Heart left ventricle (tissue), 16 donors: ENCODE measurements around the gene MCM7. TPM values are rescaled to one million over a fixed set of nuclear protein-coding genes. Genes with fewer than 3 reads are reported as not detected.

Experiments
- ATAC-seq, 4 donors: fragments of 200-7000 bp; cut with Tn5 transposase; one replicate each; pipeline ENCODE4 v1.9.1; 2020 to 2022; ENCODE audit warnings: moderate library complexity in 4 of 4, mild to moderate bottlenecking in 3 of 4, moderate number of reproducible peaks in 1 of 4
- DNase-seq, 5 donors: peaks; one replicate each; pipeline ENCODE4 v3.0.0-alpha.2; 2020
- H3K27ac ChIP-seq, 12 donors: fragments of 200-600 bp; sonication (generic) in 4 of 12; one replicate each; pipeline versions ENCODE4 v1.5.0 to v1.8.0; 2016 to 2022; ENCODE audit warnings: mild to moderate bottlenecking in 2 of 12
- H3K27me3 ChIP-seq, 9 donors: fragments of 200-600 bp; sonication (generic) in 2 of 9; one replicate each; pipeline versions ENCODE4 v1.5.1 to v1.8.0; 2016 to 2022; ENCODE audit warnings: mild to moderate bottlenecking in 3 of 9
- H3K36me3 ChIP-seq, 9 donors: fragments of 200-600 bp; sonication (generic) in 2 of 9; one replicate each; pipeline versions ENCODE4 v1.5.0 to v1.8.0; 2018 to 2022; ENCODE audit warnings: mild to moderate bottlenecking in 2 of 9
- H3K4me1 ChIP-seq, 12 donors: fragments of 200-600 bp; sonication (generic) in 4 of 12; one replicate each; pipeline versions ENCODE4 v1.5.0 to v1.8.0; 2016 to 2022; ENCODE audit warnings: mild to moderate bottlenecking in 3 of 12
- H3K4me3 ChIP-seq, 12 donors: fragments of 200-600 bp; sonication (generic) in 4 of 12; one replicate each; pipeline versions ENCODE4 v1.5.0 to v1.8.0; 2017 to 2022; ENCODE audit warnings: mild to moderate bottlenecking in 9 of 12, moderate library complexity in 4 of 12
- H3K9me3 ChIP-seq, 12 donors: fragments of 200-600 bp; sonication (generic) in 4 of 12; one replicate each; pipeline versions ENCODE4 v1.5.0 to v1.8.0; 2016 to 2022; ENCODE audit warnings: mild to moderate bottlenecking in 1 of 12
- POLR2A ChIP-seq, 2 donors: fragments of 450-650 bp; IDR thresholded peaks; one replicate each; pipeline ENCODE4 v1.6.1; 2017; ENCODE audit warnings: antibody characterized with exemption in 2 of 2, mild to moderate bottlenecking in 2 of 2, moderate library complexity in 2 of 2
- WGBS, 4 donors: extraction: QIAGEN DNeasy Blood & Tissue Kit in 2 of 4; methylation state at CpG; one replicate each; pipeline versions ENCODE4 v1.1.5 to v1.1.7; 2013 to 2018; 5-methylcytosine and 5-hydroxymethylcytosine counted together
- intact Hi-C, 10 donors: fragments of 100-400 bp; cut with DNase I; formaldehyde crosslinking; loops; one replicate each; pipeline versions ENCODE4 v1.11.1 to v1.14.2; 2022
- polyA plus RNA-seq, 2 donors: library from polyadenylated mRNA; stranded (reverse); fragments of 200-250 nt; gene quantifications; one replicate each; pipeline ENCODE4 v1.2.3, GENCODE V29; 2013
- total RNA-seq, 9 donors: library from RNA; depleted of rRNA in 2 of 9; stranded (reverse); fragments of >200 nt in 2 of 9; fragmentation: NEBNext Ultra II Directional in 3 of 9; extraction: Animal tissue kit (Norgen Biotek cat#: 25700) in 3 of 9; gene quantifications; one replicate each; pipeline versions ENCODE4 v1.1.0 to v1.2.4, GENCODE V29; 2016 to 2023
- TF ChIP-seq, protein P1 (sequence below), 12 donors: fragments of 200-600 bp; sonication (generic) in 4 of 12; IDR thresholded peaks; one replicate each; pipeline versions ENCODE4 v1.5.0 to v1.8.0; 2018 to 2022; ENCODE audit warnings: antibody characterized with exemption in 12 of 12, mild to moderate bottlenecking in 5 of 12
- donor health status: ischemic (EF 13 %, LVEDD 7.1; RV severe dilation, severe dysfunction).
- donor health status: healthy with polysubstance abuse.
- donor health status: DM: no; HTN: yes; CAD: no.
- donor health status: DM: no; HTN: no; CAD: no.
- donor health status: ischemic (EF 25% LVEDD 6.9; RV normal size, moderate dysfunction).
- donor health status: ischemic (EF 25% LVEDD 5.7; RV mildly dilated, moderate dysfunction).
- donor health status: healthy.
- donor health status: DM: yes; HTN: yes; CAD: no.
- donor health status: ischemic (EF 35%, LVEDD 5.7; RV mildly dilated, moderate dysfunction).
- donor health status: nonischemic (EF 11% LVEDD 7.7; RV severe dilation, severe dysfunction).
- donor health status: DM: yes; HTN: yes; CAD: no.
- donor health status: PGD.
- donor health status: ischemic (EF 29% LVEDD 5.4; RV normal size, mild dysfunction).
- donor health status: nonischemic (EF 23%, LVEDD 6.1; RV moderate dilation, normal function).

Gene MCM7
- total and polyA plus RNA-seq, 11 donors: 12.8 to 34.4 (median 17.2) TPM

DNA sequence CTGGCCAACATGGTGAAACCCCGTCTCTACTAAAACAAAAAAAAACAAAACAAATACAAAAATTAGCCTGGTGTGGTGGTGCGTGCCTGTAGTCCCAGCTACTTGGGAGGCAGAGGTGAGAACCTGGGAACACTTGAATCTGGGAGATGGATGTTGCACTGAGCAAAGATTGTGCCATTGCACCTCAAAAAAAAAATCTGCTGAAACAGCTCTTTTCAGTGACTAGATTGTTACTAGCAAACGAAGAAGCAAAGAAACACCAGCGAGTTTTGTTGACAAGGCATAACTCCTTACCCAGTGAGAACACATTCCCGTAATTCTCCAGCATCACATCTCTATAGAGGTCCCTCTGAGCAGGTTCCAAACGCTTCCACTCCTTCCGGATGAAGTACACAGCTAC lies 26.4 kb downstream of the MCM7 start:
- peaks cover 19 to 100% (median 92%) of the 10 kb centered on the region in 9 donors for H3K36me3 ChIP-seq
- H3K4me1 ChIP-seq: peaks cover 0 to 18% (median 10%) of the 10 kb centered on the region in 12 donors
- no peak overlapping the region for H3K27ac ChIP-seq
- 89 to 96% (median 95%) methylated on average over 7 of the region's 7 CpGs for WGBS, 4 donors
- TF ChIP-seq, protein P1, sequence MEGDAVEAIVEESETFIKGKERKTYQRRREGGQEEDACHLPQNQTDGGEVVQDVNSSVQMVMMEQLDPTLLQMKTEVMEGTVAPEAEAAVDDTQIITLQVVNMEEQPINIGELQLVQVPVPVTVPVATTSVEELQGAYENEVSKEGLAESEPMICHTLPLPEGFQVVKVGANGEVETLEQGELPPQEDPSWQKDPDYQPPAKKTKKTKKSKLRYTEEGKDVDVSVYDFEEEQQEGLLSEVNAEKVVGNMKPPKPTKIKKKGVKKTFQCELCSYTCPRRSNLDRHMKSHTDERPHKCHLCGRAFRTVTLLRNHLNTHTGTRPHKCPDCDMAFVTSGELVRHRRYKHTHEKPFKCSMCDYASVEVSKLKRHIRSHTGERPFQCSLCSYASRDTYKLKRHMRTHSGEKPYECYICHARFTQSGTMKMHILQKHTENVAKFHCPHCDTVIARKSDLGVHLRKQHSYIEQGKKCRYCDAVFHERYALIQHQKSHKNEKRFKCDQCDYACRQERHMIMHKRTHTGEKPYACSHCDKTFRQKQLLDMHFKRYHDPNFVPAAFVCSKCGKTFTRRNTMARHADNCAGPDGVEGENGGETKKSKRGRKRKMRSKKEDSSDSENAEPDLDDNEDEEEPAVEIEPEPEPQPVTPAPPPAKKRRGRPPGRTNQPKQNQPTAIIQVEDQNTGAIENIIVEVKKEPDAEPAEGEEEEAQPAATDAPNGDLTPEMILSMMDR (IDR thresholded peaks at IDR 0.05): no peak
- no peak for TF ChIP-seq POLR2A (IDR thresholded peaks at IDR 0.05)
- intact Hi-C loops: no loop called here
- no peaks in the 10 kb centered on the region for H3K27me3 ChIP-seq
- DNase-seq (no peak), ATAC-seq (no peak)
- H3K9me3 ChIP-seq: peaks cover 0 to 33% (median 26%) of the 10 kb centered on the region in 12 donors
- H3K4me3 ChIP-seq: no peak overlapping the region

DNA sequence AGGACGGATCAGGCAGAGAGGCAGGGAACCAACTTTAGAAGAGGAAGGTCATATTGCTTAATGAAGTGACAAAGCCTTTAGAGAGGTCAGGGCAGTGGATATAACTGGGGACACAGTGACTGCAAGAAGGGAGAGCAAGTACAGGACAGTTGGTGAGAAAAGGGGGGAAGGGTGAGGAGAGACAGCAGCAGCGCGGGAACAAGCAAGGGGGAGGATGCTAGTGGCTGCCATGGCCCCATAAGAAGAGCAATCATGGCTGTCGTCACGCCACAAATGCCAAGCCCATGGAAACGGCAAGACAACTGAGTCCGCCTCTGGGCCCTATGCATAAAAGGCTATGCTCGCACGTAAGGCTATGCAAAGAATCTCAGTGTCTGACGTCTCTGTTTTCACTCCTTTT lies 28.7 kb downstream of the MCM7 start:
- Histone ChIP-seq H3K27ac (no peak overlapping the region), H3K36me3 (peaks cover 19 to 95% (median 79%) of the 10 kb centered on the region in 9 donors), H3K4me1 (no peaks in the 10 kb centered on the region), H3K4me3 (no peak overlapping the region), H3K27me3 (no peaks in the 10 kb centered on the region), H3K9me3 (peaks cover 0 to 47% (median 26%) of the 10 kb centered on the region in 12 donors)
- TF ChIP-seq, protein P1 (IDR thresholded peaks at IDR 0.05): no peak
- no peak for TF ChIP-seq POLR2A (IDR thresholded peaks at IDR 0.05)
- no peak for ATAC-seq
- no peak for DNase-seq
- intact Hi-C loops: no loop called here
- WGBS, 4 donors: 97 to 99% (median 98%) methylated on average over 10 of the region's 10 CpGs

DNA sequence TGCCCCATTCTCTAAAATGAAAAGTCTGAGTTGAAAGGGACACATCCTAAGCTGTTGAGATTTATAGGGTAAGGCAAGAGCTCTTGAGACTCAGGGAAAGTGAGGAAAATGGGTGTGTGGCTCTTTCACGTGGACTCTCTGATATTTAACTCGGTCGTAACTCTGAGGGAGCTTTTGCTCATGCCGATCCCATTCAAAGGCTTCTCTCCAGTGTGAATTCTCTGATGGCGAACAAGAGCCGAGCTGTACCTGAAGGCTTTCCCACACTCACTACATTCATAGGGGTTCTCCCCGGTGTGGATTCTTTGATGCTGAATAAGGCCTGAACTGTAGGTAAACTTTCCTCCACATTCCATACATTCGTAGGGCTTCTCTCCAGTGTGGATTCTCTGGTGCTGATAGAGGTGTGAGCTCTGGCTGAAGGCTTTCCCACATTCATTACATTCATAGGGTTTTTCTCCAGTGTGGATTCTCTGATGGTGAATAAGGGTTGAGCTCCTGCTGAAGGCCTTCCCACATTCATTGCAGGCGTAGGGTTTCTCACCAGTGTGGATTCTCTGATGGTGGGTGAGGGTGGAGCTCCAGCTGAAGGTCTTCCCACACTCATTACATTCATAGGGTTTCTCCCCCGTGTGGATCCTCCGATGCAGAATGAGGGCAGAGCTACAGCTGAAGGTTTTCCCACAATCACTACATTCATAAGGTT lies 30.0 kb downstream of the MCM7 start:
- WGBS, 4 donors: 98 to 99% (median 99%) methylated on average over 11 of the region's 11 CpGs
- Histone ChIP-seq H3K36me3 (peaks cover 19 to 86% (median 66%) of the 10 kb centered on the region in 9 donors), H3K4me1 (peaks cover 0 to 4% (median 0%) of the 10 kb centered on the region in 12 donors), H3K27me3 (no peaks in the 10 kb centered on the region), H3K4me3 (no peak overlapping the region), H3K9me3 (peaks cover 0 to 47% (median 26%) of the 10 kb centered on the region in 12 donors), H3K27ac (no peak overlapping the region)
- intact Hi-C loops: no loop called here
- DNase-seq (no peak), ATAC-seq (no peak)
- no peak for TF ChIP-seq POLR2A (IDR thresholded peaks at IDR 0.05)
- TF ChIP-seq, protein P1 (IDR thresholded peaks at IDR 0.05): no peak

DNA sequence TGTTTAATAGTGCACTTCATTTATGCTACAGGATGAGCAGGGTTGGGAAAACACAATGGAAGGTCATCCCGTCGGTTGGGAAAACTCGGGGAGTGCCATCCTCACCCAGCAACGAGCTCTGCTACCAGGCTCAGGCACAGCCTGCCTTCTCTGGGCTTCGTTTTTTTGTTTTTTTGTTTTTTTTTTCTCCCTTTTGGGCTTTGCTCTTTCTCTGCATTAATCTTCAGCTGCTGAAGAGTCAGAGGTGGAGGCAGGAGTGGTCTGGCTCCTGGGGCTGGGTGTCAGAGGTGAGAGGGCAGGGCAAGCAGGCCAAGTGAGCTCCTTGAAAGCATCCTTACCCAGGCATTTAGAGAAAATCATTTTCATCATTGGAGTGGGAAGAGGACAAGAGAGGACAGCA lies 31.2 kb downstream of the MCM7 start:
- ATAC-seq (no peak), DNase-seq (no peak)
- TF ChIP-seq, protein P1 (IDR thresholded peaks at IDR 0.05): no peak
- no peak for TF ChIP-seq POLR2A (IDR thresholded peaks at IDR 0.05)
- H3K9me3 ChIP-seq: peaks cover 0 to 47% (median 26%) of the 10 kb centered on the region in 12 donors
- 97 to 100% (median 97%) methylated on average over 5 of the region's 5 CpGs for WGBS, 4 donors
- no peak overlapping the region for H3K4me3 ChIP-seq
- H3K27me3 ChIP-seq: no peaks in the 10 kb centered on the region
- H3K27ac ChIP-seq: no peak overlapping the region
- H3K36me3 ChIP-seq: peaks cover 19 to 80% (median 55%) of the 10 kb centered on the region in 9 donors
- H3K4me1 ChIP-seq: peaks cover 0 to 16% (median 9%) of the 10 kb centered on the region in 12 donors
- intact Hi-C loops: no loop called here
